ENCODE results near the gene ACTR3C. TPM values are rescaled to one million over a fixed set of nuclear protein-coding genes. Genes with fewer than 3 reads are reported as not detected.

ACTR3C gene
- total and polyA plus RNA-seq, 2 donors (not counting 1 experiment from before 2014, with no cell fraction given) = 4.0 to 20.7 TPM

DNA sequence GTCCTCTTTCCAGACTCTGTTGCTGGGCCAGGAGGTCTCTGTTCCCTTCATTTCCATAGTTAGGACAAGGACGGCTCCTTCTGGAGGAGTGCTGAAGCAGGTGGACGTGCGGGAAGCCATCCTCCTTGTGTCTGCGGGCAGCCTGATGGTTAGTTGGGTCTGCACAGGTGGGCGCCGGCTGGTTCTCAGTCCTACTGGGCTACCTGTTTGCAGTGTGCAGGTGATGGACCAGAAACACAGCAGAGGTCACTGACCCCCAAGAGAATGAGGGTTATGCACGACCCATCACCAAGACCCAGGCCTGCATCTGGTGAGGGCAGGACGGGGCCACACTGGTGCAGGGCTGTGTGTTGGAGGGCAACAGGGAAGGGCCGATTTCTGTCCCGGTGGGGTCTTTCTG is 10.3 kb upstream of the ACTR3C start:
- Mint-ChIP-seq H3K27me3 (no peaks in the 10 kb centered on the region), H3K4me3 (no peak overlapping the region), H3K27ac (no peak overlapping the region), H3K9me3 (ENCODE audit: insufficient read depth) (no peaks in the 10 kb centered on the region), H3K4me1 (no peaks in the 10 kb centered on the region)
- H3K79me2 ChIP-seq (ENCODE audit: control insufficient read depth, insufficient read depth, low read length) = no peaks in the 10 kb centered on the region
- H3K27me3 ChIP-seq (replicated peaks in 1 of 4; ENCODE audit: control extremely low read depth in 1 of 4, control insufficient read depth in 3 of 4, insufficient read depth in 4 of 4, low read length in 3 of 4) = no peaks in the 10 kb centered on the region
- DNase-seq (no peak), ATAC-seq (ENCODE audit: low read depth) (no peak)
- H4K20me1 ChIP-seq (ENCODE audit: control insufficient read depth, insufficient read depth, low read length, poor library complexity, severe bottlenecking) = no peaks in the 10 kb centered on the region
- intact Hi-C loops (cut with micrococcal nuclease) = no loop called here
- peaks cover 0 to 7% of the 10 kb centered on the region in 2 experiments for H3K36me3 ChIP-seq (replicated peaks in 1 of 2; ENCODE audit: control extremely low read depth in 1 of 2, control insufficient read depth in 1 of 2, extremely low read depth in 1 of 2, insufficient read depth in 2 of 2, low read length in 1 of 2)
- H3K4me2 ChIP-seq (replicated peaks; ENCODE audit: low read depth, low read length, poor library complexity, severe bottlenecking) = no peak overlapping the region
- TF ChIP-seq, protein P1, sequence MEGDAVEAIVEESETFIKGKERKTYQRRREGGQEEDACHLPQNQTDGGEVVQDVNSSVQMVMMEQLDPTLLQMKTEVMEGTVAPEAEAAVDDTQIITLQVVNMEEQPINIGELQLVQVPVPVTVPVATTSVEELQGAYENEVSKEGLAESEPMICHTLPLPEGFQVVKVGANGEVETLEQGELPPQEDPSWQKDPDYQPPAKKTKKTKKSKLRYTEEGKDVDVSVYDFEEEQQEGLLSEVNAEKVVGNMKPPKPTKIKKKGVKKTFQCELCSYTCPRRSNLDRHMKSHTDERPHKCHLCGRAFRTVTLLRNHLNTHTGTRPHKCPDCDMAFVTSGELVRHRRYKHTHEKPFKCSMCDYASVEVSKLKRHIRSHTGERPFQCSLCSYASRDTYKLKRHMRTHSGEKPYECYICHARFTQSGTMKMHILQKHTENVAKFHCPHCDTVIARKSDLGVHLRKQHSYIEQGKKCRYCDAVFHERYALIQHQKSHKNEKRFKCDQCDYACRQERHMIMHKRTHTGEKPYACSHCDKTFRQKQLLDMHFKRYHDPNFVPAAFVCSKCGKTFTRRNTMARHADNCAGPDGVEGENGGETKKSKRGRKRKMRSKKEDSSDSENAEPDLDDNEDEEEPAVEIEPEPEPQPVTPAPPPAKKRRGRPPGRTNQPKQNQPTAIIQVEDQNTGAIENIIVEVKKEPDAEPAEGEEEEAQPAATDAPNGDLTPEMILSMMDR (IDR thresholded peaks at IDR 0.05) = no peak
- no peak for TF ChIP-seq EZH2 (IDR thresholded peaks at IDR 0.05; ENCODE audit: borderline replicate concordance, insufficient read depth, low read depth, low read length, poor library complexity, severe bottlenecking)
- 96% methylated on average over 10 of the region's 10 CpGs for WGBS (ENCODE audit: insufficient coverage)
- no peak overlapping the region for H3K27ac ChIP-seq (ENCODE audit: low read length in 2 of 2)
- H3K4me1 ChIP-seq (ENCODE audit: control insufficient read depth in 2 of 2, insufficient read depth in 2 of 2, low read length in 2 of 2) = no peaks in the 10 kb centered on the region
- ChIA-PET CTCF (no interaction called here), POLR2A (no interaction called here)
- no peak overlapping the region for H2AFZ ChIP-seq (ENCODE audit: insufficient read depth, low read depth, low read length, poor library complexity, severe bottlenecking)
- no peaks in the 10 kb centered on the region for H3K9me3 ChIP-seq (ENCODE audit: control extremely low read depth in 1 of 3, control insufficient read depth in 2 of 3, insufficient read depth in 1 of 3, low read length in 2 of 3)
- no peak overlapping the region for H3K9ac ChIP-seq (ENCODE audit: low read length)
- no peak overlapping the region for H3K4me3 ChIP-seq (ENCODE audit: control extremely low read depth in 1 of 5, extremely low read depth in 1 of 5, insufficient read depth in 1 of 5, low read depth in 2 of 5, low read length in 4 of 5)

DNA sequence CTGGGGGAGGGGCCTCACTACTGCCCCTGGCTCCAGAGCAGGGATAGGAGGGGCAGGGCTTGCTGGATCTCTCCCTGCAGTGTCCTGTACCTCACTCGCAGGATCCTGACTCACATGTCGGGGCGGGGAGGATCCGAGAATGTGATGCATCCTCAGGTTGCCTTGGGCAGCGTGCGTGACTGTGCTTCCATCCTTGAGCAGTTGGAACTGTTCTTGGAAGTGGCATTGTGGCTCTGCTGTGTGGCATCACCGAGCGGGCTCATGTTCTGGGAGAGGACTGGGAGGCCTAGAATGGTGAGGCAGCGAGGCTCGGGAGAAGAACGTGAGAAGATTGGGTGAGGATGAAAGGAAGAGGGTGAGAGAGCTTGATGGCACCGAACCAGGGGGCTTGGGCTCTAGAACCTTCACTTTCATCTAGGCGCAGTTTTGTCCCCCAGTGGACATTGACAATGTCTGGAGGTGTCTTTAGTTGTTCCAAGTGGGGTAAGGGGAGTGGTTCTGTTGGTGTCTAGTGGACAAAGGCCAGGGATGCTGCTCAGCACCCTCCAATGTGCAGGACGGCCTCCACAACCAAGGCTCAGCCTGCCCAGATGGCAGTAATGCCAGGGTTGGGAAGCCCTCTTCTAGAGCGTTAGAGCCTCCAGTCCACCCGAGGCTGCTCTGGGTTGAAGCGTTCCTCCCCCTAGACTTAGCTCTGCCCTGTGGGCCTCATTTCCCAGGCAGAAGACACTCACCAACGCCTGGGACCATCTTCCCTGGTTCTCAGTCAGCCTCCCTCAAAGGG is 9.7 kb upstream of the ACTR3C start:
- H3K27ac Mint-ChIP-seq = no peak overlapping the region
- POLR2A ChIA-PET = no interaction called here
- H3K9me3 Mint-ChIP-seq (ENCODE audit: insufficient read depth) = no peaks in the 10 kb centered on the region
- DNase-seq = no peak
- H3K27ac ChIP-seq (ENCODE audit: low read length in 2 of 2) = no peak overlapping the region
- ATAC-seq (ENCODE audit: low read depth) = no peak
- no peak overlapping the region for H3K4me3 Mint-ChIP-seq
- H4K20me1 ChIP-seq (ENCODE audit: control insufficient read depth, insufficient read depth, low read length, poor library complexity, severe bottlenecking) = no peaks in the 10 kb centered on the region
- no peak overlapping the region for H3K9ac ChIP-seq (ENCODE audit: low read length)
- WGBS (ENCODE audit: insufficient coverage) = 96% methylated on average over 18 of the region's 18 CpGs
- intact Hi-C loops (cut with micrococcal nuclease) = no loop called here
- no peak overlapping the region for H3K4me2 ChIP-seq (replicated peaks; ENCODE audit: low read depth, low read length, poor library complexity, severe bottlenecking)
- no peak overlapping the region for H2AFZ ChIP-seq (ENCODE audit: insufficient read depth, low read depth, low read length, poor library complexity, severe bottlenecking)
- no peaks in the 10 kb centered on the region for H3K4me1 Mint-ChIP-seq
- CTCF ChIA-PET = no interaction called here
- no peaks in the 10 kb centered on the region for H3K27me3 Mint-ChIP-seq
- no peaks in the 10 kb centered on the region for H3K9me3 ChIP-seq (ENCODE audit: control extremely low read depth in 1 of 3, control insufficient read depth in 2 of 3, insufficient read depth in 1 of 3, low read length in 2 of 3)
- H3K4me1 ChIP-seq (ENCODE audit: control insufficient read depth in 2 of 2, insufficient read depth in 2 of 2, low read length in 2 of 2) = no peaks in the 10 kb centered on the region
- H3K27me3 ChIP-seq (replicated peaks in 1 of 4; ENCODE audit: control extremely low read depth in 1 of 4, control insufficient read depth in 3 of 4, insufficient read depth in 4 of 4, low read length in 3 of 4) = no peaks in the 10 kb centered on the region
- H3K79me2 ChIP-seq (ENCODE audit: control insufficient read depth, insufficient read depth, low read length) = no peaks in the 10 kb centered on the region
- TF ChIP-seq, protein P1 (IDR thresholded peaks at IDR 0.05) = no peak
- TF ChIP-seq EZH2 (IDR thresholded peaks at IDR 0.05; ENCODE audit: borderline replicate concordance, insufficient read depth, low read depth, low read length, poor library complexity, severe bottlenecking) = no peak
- H3K4me3 ChIP-seq (ENCODE audit: control extremely low read depth in 1 of 5, extremely low read depth in 1 of 5, insufficient read depth in 1 of 5, low read depth in 2 of 5, low read length in 4 of 5) = no peak overlapping the region
- peaks cover 0 to 14% of the 10 kb centered on the region in 2 experiments for H3K36me3 ChIP-seq (replicated peaks in 1 of 2; ENCODE audit: control extremely low read depth in 1 of 2, control insufficient read depth in 1 of 2, extremely low read depth in 1 of 2, insufficient read depth in 2 of 2, low read length in 1 of 2)
